GM18520 (cell line): ENCODE results near the gene YIPF4.
"Not testable (repeated sequence)": the region's sequence is repeated elsewhere in the genome, so short reads cannot be mapped to it uniquely, and the experiment has no call there.

Source experiments
- ATAC-seq: cut with Tn5 transposase; IDR thresholded peaks from one replicate; pipeline ENCODE4 v1.9.1; 2021; ENCODE audit not compliant: unreplicated experiment

The YIPF4 gene

DNA sequence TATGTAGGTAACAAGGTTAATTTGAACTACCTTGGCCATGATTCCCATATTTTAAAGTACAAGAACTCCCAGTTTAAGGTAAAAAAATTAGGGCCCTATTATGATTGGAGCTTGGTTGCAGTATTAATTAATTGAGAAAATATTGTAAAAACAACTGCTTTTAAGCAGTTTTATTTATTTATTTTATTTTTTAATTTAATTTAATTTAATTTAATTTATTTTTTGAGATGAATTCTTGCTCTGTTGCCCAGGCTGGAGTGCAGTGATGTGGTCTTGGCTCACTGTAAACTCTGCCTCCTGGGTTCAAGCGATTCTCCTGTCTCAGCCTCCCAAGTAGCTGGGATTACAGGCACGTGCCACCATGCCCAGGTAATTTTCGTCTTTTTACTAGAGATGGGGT lies 88.0 kb downstream of the YIPF4 start:
- ATAC-seq = not testable (repeated sequence)
